Activated naive CD4-positive, alpha-beta T cell (primary cell): ENCODE data around the gene UBE2R2.
"Not testable (repeated sequence)": the region's sequence is repeated elsewhere in the genome, so short reads cannot be mapped to it uniquely, and the experiment has no call there.

Experiments used
- DNase-seq, 4 experiments: peaks; one replicate each; lab custom pipeline; 2025; lab: John Stamatoyannopoulos, UW

UBE2R2 gene

GRCh38 chr9:33816327-33817252 lies at the start of gene UBE2R2:
TSS of gene UBE2R2 (plus strand) at chr9:33817160. CDS start at chr9:33817758, 598 bp downstream.
- DNase-seq = peak; percentile 79 to 92 (median 83)

- DNase-seq = not testable (repeated sequence)
These were observed 46.6 kb upstream of the UBE2R2 start for GRCh38 chr9:33770156-33770880.

GRCh38 chr9:33773135-33773534 lies 43.8 kb upstream of the UBE2R2 start:
- not testable (repeated sequence) for DNase-seq

GRCh38 chr9:33774074-33774659 lies 42.8 kb upstream of the UBE2R2 start:
- not testable (repeated sequence) for DNase-seq

- no peak for DNase-seq
These were observed 40.4 kb upstream of the UBE2R2 start for GRCh38 chr9:33776578-33776977.

- no peak for DNase-seq
These were observed 38.1 kb upstream of the UBE2R2 start for GRCh38 chr9:33778700-33779351.

- no peak for DNase-seq
These were observed 36.7 kb upstream of the UBE2R2 start for GRCh38 chr9:33780276-33780675.

- DNase-seq = no peak
These were observed 35.2 kb upstream of the UBE2R2 start for GRCh38 chr9:33781736-33782135.

GRCh38 chr9:33782395-33783152 lies 34.4 kb upstream of the UBE2R2 start:
- DNase-seq = no peak

- DNase-seq = no peak
These were observed 31.0 kb upstream of the UBE2R2 start for GRCh38 chr9:33785914-33786313.

GRCh38 chr9:33786681-33787080 lies 30.3 kb upstream of the UBE2R2 start:
- DNase-seq = no peak

GRCh38 chr9:33787839-33788238 lies 29.1 kb upstream of the UBE2R2 start:
- DNase-seq = no peak

GRCh38 chr9:33789429-33789828 lies 27.5 kb upstream of the UBE2R2 start:
- DNase-seq = not testable (repeated sequence)

- no peak for DNase-seq
These were observed 25.8 kb upstream of the UBE2R2 start for GRCh38 chr9:33791117-33791516.

- not testable (repeated sequence) for DNase-seq
These were observed 23.5 kb upstream of the UBE2R2 start for GRCh38 chr9:33793496-33793895.

GRCh38 chr9:33794560-33794959 lies 22.4 kb upstream of the UBE2R2 start:
- DNase-seq = no peak

- DNase-seq = no peak
These were observed 21.7 kb upstream of the UBE2R2 start, which contains the start of gene PRSS3 for GRCh38 chr9:33795281-33795680. TSS of gene PRSS3 (plus strand) at chr9:33795561. CDS start at chr9:33795574, 13 bp downstream.

GRCh38 chr9:33795819-33796218 lies 21.1 kb upstream of the UBE2R2 start:
- no peak for DNase-seq

- not testable (repeated sequence) for DNase-seq
These were observed 20.3 kb upstream of the UBE2R2 start for GRCh38 chr9:33796679-33797078.

GRCh38 chr9:33797837-33798236 lies 19.1 kb upstream of the UBE2R2 start:
- no peak for DNase-seq

GRCh38 chr9:33798545-33798944 lies 18.4 kb upstream of the UBE2R2 start:
- no peak for DNase-seq
